H1 (cell line): ENCODE measurements around the gene C1orf21. TPM values are rescaled to one million over a fixed set of nuclear protein-coding genes. Genes with fewer than 3 reads are reported as not detected.

Experiments
- ASH2L ChIP-seq: fragments of 200-600, 300-600 bp; sonication (generic); IDR thresholded peaks from one replicate; pipeline ENCODE4 v1.7.1; 2017; ENCODE audit warnings: low read length
- CEBPB ChIP-seq: IDR thresholded peaks from 2 replicates; pipeline ENCODE4 v1.6.1; 2012; ENCODE audit warnings: low read depth, low read length
- CHD2 ChIP-seq: IDR thresholded peaks from 2 replicates; pipeline ENCODE4 v1.6.1; 2012; ENCODE audit warnings: low read length, improper control_type of control experiment
- CHD7 ChIP-seq: fragments of 300-600 bp; sonication (generic); IDR thresholded peaks from 2 replicates; pipeline ENCODE4 v1.7.1; 2012; ENCODE audit warnings: low read length, moderate library complexity, mild to moderate bottlenecking, inconsistent platforms; ENCODE audit not compliant: insufficient replicate concordance
- EGR1 ChIP-seq: IDR thresholded peaks from 2 replicates; pipeline ENCODE4 v1.6.1; 2011; ENCODE audit warnings: low read depth, low read length, borderline replicate concordance
- EZH2 ChIP-seq: fragments of 200-600 bp; sonication (generic); IDR thresholded peaks from 2 replicates; pipeline ENCODE4 v1.7.1; 2012; ENCODE audit warnings: low read depth, mild to moderate bottlenecking, moderate library complexity, low read length, inconsistent platforms; ENCODE audit not compliant: severe bottlenecking
- POLR2A ChIP-seq, 2 experiments: IDR thresholded peaks; 1 replicate in 1 of 2; 2 replicates in 1 of 2; pipeline ENCODE4 v1.6.1; 2011; ENCODE audit warnings: low read depth in 2 of 2, low read length in 2 of 2, mild to moderate bottlenecking in 2 of 2; ENCODE audit errors: control extremely low read depth in 1 of 2
- TCF12 ChIP-seq: IDR thresholded peaks from 2 replicates; pipeline ENCODE4 v1.6.1; 2011; ENCODE audit warnings: low read depth, mild to moderate bottlenecking, low read length
- USF2 ChIP-seq: IDR thresholded peaks from 2 replicates; pipeline ENCODE4 v1.6.1; 2011; ENCODE audit warnings: low read length, improper control_type of control experiment
- polyA plus RNA-seq, 7 experiments: library from polyadenylated mRNA; depleted of rRNA in 3 of 7; stranded (reverse) in 5 of 7; unstranded in 2 of 7; fragments of >200 nt in 5 of 7; fragments of 200-250 nt in 2 of 7; gene quantifications; 1 replicate in 5 of 7; 2 replicates in 1 of 7; 4 replicates in 1 of 7; pipeline versions ENCODE4 v1.2.1 to v1.2.3, GENCODE V29; 2011 to 2013; ENCODE audit warnings: missing spikeins in 2 of 7, mixed read lengths in 2 of 7
- total RNA-seq: library from RNA; stranded (reverse); fragmentation: NEBNext Ultra II Directional; extraction: Animal tissue kit (Norgen Biotek cat#: 25700); gene quantifications from 2 replicates; pipeline ENCODE4 v1.2.1, GENCODE V29; 2021

C1orf21 gene
- total and polyA plus RNA-seq, 2 of the 8 experiments (the other 6 are each of a cell fraction or from before 2014, with no cell fraction given), result 16.6 to 51.0 TPM

GRCh38 chr1:184383772-184384323, 3.0 kb upstream of the C1orf21 start (continued):
- TF ChIP-seq CHD7 (peak; percentile 78), ASH2L (peak; percentile 49), TCF12 (peak; percentile 94), POLR2A (IDR thresholded peaks at IDR 0.05; ENCODE audit: control extremely low read depth in 1 of 2, low read depth in 2 of 2, low read length in 2 of 2) (no peak), CHD2 (no peak), CEBPB (no peak), EGR1 (no peak), USF2 (no peak), EZH2 (no peak)
